Myocyte (in vitro differentiated cells): ENCODE results near the gene MYL11. TPM values are rescaled to one million over a fixed set of nuclear protein-coding genes. Genes with fewer than 3 reads are reported as not detected.

ENCODE experiments used
- DNase-seq: peaks from one replicate; pipeline ENCODE4 v3.0.0-alpha.2; 2012; ENCODE audit warnings: low read depth
- total RNA-seq: library from RNA; depleted of rRNA; stranded (reverse); fragments of >200 nt; gene quantifications from 2 replicates; pipeline ENCODE4 v1.2.3, GENCODE V29; 2014

The MYL11 gene
- total RNA-seq, 1 donor from 2014 or later = 6,226 TPM

DNA sequence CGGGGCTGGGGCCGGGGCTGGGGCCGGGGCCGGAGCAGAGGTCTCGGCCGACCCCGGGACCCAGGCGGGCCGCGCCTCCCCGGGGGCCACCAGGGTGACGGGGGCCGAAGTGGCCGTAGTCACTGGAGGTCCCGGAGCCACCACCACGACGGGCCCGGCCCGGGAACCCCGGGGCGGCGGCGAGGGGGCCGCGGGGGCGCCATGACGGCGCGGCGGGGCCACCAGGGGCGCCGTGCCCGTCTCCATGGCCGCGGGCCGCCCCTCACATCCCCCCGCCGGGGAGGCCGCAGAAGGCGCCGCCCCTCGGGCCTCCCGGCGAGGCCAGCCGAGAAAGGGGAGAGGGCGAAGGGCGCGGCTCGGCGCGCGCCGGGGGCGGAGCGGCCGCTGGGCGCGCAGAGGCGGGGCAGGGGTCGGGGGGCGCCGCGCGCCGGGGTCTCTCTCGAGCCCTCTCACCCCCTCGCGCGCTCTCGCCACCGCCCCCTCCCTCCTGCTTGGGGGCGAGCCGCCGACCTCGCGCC, 4.6 kb upstream of the MYL11 start:
- DNase-seq = no peak

DNA sequence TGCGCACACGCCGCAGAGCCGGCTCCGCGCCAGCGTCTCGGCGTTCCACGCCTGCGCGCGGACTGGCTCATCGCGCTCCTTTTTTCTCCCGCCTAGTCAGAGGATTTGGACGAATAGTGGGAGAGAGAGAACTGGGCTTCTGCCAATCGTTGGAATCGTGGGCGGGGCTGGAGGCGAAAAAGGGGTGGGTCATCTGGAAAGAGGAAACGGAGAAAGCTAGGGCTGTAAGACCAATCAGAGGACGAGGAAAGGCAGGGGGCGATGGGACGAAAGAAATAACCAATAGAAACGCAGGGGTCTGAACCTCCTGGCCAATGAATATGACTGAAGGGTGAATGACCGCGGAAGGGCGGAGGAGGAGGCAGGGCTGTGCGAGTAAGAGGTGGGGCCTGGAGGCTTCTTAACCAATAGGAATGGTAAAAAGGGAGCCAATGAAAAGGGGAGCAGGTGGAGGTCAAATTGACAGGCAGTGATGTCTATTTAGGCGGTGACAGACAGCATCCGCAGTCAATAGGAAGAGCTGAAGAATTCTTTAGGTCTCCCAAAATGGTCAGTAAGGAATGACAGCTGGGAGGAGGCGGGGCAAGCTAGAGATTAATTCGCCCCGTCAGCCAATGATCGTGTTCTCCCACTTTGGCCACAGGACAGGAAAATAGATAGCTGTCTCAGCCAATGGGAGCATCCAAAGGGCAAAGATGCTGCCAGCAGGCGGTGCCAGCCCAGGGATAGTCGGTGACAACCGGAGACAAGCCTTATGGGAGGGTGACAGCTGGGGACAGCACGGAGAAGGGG, 4.0 kb upstream of the MYL11 start, which contains the start of gene TBC1D10B:
Gene TBC1D10B (minus strand): TSS at position 39 of the 792 bp plus-strand sequence. CDS start 311 bp downstream, outside the sequence.
- DNase-seq = peak; percentile 100

DNA sequence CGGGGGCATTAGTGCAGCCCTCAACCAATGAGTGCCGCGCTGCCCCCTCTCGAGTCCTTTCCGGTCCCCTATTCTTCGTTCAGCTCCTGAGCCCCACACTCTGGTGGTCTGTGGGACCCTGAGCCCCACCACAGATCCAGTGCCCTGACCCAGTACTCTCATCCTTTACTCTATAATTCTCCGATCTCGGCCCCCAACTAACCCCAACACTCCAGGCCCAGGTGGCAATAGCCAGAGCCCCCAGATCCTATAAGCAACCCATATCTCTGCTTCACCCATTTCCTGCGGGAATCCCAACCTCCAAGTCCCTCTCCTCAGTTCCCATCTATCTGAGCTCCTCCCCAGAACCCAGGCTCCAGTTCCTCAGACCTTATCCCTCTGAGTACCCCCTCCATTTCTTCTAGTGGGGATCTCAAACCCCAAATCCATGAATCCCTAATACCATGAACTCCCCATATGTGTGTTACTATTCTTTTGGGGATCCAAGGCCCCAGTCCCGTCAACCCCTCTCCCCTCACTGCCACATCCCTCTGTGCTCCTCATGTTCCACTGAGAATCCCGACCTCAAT, 3.3 kb upstream of the MYL11 start:
- no peak for DNase-seq

DNA sequence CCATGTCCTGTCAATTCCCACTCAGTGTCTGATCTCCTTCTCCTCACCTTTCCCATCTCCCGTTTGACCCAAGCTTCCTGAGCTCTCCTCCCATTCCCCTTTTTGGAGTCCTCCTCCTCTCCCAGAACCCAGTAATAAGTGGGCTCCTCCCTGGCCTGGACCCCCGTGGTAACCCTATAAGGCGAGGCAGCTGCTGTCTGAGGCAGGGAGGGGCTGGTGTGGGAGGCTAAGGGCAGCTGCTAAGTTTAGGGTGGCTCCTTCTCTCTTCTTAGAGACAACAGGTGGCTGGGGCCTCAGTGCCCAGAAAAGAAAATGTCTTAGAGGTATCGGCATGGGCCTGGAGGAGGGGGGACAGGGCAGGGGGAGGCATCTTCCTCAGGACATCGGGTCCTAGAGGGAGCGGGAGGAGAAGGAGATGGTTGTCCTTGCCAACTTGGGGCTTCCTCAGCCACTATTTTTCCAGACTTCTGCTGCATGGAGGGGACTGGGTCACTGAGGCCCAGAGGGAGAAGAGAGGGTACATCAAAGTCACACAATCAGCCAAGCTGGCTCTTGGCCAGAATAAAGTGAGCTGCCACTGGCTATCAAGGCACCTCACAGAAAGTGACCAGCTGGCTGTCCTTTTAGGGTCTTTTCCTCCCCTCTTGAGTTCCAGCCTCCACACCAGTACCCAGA, 2.4 kb upstream of the MYL11 start:
- DNase-seq = peak; percentile 98

DNA sequence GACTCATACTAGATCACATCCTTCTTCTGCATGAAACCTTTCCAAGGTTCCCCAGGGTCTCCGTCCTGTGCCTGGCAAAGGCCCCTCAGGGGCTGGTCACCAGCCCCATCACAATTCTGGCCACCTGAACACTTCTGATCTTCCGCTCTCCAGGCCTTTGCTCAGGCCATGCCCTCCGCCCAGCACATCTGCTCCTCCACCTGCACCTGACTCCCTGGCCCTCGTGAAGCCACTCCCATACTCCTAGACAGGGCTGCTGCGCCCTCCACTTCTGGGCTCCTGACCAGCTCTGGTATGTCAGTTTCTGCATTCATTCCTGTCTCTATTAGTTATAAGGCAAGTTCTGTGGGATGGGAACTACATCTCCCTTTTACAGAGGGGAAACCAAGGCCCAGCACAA, 1.9 kb upstream of the MYL11 start:
- peak; percentile 61 for DNase-seq

DNA sequence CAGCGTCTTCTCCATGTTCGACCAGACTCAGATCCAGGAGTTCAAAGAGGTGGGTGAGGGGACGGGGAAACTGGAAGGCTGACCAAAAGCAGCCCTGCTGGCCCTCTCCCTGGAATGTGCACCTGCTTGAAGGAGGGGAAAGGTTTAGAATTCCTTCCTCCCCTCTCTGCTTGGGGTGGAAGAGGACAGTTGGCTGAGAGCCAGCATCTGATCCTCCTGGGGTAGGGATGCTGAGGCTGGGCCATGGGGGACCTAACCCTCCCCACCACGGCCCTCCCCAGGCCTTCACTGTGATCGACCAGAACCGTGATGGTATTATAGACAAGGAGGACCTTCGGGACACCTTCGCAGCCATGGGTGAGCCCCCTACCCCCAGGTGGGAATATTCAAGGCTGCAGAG, 1.3 kb downstream of the MYL11 start:
- peak; percentile 75 for DNase-seq

DNA sequence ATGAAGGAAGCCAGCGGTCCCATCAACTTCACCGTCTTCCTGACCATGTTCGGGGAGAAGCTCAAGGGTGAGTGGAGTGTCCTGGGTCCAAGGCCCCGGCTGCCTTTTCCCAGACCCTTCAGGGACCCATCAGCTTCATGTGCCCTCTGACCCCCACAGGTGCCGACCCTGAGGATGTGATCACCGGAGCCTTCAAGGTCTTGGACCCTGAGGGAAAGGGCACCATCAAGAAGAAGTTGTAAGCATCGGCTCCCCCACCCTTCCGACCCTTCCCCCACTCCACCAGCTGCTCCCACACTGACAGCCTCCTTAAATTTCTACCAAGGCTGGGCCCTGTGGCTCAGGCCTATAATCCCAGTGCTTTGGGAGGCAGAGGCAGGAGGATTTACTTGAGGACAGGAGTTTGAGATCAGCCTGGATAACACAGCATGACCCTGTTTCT, 1.9 kb downstream of the MYL11 start:
- peak; percentile 55 for DNase-seq

DNA sequence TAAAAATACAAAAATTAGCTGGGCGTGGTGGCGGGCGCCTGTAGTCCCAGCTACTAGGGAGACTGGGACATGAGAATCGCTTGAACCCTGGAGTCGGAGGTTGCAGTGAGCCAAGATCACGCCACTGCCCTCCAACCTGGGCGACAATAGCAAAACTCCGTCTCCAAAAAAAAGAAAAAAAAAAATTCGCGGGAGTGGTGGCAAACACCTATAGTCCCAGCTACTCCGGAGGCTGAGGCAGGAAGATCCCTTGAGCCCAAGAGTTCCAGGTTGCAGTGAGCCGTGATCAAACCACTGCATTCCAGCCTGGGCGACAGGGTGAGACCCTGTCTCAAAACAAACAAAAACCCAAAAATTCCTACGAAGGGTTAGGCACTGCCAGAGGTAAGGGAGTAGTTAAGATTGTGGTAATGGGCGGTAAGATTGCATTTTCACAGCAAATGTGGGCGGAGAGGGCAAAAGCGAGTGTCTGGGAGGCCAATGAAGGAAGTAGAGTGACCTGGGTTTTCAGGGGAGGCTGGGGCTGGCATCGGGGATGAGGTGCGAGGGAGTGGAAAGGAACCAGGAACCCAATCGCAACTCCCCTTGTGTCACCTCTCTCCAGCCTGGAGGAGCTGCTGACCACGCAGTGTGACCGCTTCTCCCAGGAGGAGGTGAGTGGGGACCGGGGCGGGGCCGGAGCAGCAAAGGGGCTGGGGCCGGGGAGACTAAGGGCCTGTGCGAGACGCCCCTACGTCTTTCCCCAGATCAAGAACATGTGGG, 2.6 kb downstream of the MYL11 start:
- no peak for DNase-seq

DNA sequence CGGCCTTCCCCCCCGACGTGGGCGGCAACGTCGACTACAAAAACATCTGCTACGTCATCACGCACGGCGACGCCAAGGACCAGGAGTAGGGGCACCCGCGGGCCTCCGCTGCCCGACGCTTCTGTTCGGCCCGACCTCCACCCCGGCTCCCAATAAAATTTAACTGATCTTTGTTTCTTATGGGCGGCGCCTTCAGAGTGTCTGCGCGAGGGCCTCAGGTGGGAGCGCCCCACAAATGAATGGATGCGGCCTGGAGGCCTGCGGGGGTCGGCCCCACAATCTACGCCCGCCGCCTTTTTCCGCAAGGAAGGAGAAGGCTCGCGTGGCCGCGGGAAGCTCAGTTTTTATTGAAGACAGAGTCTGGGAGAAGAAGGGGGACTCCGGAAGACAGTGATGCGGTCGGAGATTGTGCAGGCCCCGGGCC, 3.2 kb downstream of the MYL11 start:
- DNase-seq = peak; percentile 72

DNA sequence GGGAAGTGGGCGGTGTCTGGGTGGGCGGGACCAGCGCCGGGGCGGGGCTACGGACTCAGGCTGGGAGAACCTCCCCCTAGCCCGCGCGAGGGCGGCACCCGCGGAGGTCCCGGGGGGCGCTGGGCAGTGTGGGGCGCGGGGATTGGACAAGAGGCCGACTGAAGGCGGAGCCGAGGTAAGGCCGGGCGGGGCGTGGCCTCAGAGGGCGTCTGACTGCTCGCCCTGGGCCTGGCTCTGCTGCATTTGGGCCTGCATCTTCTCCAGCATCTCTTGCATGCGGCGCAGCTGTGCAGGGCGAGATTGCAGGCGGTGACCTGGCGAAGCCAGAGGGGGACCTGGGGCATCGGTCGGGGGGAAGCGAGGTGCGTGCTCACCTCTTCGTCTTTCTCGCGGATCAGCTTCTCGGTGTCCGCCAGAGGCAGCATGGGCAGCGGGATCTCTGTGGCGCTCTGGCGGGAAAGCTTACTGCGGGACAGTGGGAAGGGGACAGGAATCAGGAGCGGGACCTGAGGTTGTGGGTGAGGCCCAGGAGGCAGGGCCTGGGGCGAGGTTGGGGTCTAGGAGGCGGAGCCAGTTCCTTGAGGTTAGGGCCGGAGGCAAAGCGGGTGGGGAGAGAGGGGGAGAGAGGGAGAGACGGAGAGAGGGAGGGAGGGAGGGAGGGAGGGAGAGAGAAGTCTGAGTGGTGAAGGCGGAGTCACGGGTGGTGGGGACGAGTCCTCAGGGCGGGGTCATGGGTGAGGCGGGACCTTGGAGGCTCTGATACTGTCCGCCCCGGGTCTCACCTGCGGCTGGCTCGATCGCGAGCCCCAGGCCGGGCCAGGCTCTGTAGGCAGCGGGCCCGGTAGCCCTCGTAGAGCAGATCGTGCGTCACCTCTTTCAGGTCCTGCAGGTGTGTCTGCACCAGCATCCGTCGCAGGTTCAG, 3.9 kb downstream of the MYL11 start:
- peak; percentile 95 for DNase-seq

DNA sequence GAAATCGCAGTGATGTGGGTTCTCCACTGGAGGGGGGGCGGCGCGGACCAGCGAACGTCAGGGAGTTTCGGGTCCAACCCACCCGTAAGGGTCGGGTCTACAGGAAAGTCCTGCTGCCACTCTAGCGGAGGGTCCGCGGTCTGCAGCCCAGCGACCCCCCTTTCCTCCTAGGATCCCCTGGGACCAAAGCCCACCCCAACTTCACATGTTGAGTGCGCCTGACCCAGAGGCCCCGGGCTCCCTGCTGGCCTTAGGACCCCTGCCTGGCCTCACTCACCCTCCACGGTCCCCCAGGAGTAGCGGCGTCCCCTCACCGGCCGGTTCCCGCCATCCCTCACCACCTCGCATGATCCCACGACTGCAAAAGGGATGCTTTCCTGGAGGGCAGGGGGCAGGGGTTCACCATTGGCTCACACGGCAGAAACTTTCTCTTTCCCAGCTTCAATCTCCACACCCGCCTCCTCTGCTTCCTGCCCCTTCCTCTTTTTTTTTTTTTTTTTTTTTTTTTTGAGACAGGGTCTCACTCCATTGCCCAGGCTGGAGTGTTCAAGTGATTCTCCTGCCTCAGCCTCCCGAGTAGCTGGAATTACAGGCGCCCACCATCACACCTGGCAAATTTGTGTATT, 4.7 kb downstream of the MYL11 start:
- peak; percentile 44 for DNase-seq

DNA sequence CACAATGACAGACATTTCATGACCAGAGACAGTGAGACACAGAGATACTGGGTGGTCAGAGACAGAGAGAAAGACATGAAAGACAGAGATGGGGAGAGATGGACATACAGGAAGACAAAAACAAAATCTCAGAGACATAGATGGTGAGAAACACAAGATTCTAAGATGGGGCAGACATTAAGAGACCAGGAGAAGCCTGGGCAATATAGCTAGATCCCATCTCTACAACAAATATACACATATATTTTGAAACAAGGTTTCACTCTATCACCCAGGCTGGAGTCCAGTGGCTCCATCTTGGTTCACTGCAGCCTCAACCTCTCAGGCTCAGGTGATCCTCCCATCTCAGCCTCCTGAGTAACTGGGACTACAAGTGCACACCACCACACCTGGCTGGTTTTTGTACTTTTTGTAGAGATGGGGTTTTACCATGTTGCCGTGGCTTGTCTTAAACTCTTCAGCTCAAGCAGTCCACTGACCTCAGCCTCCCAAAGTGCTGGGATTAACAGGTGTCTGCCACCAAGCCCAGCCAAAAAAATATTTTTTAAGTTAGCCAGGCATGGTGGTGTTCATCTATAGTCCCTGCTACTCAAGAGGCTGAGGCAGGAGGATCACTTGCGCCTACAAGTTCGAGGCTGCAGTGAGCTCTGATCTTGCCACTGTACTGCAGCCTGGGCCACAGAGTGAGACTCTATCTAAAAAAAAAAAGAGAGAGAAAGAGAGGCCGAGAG, 5.6 kb downstream of the MYL11 start:
- DNase-seq = peak; percentile 47

DNA sequence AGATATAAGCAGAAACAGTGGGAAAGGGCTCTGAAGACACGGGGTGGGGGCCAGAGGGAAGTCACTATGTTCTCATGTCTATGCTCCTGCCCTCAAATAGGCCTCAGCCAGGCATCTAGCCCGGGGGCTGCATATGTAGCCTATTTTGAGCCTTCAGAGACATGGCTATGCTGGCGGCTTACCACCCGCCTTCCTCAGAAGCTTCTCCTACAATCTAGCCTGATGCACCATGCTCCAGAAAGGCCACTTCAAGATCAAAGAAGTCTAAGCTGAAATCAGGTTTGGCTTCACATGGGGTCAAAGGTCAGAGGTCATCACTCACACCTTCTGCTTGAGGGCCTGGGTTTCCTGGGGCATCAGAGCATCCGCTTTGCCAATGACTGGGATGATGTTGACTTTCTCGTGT, 6.2 kb downstream of the MYL11 start:
- DNase-seq = peak; percentile 71

DNA sequence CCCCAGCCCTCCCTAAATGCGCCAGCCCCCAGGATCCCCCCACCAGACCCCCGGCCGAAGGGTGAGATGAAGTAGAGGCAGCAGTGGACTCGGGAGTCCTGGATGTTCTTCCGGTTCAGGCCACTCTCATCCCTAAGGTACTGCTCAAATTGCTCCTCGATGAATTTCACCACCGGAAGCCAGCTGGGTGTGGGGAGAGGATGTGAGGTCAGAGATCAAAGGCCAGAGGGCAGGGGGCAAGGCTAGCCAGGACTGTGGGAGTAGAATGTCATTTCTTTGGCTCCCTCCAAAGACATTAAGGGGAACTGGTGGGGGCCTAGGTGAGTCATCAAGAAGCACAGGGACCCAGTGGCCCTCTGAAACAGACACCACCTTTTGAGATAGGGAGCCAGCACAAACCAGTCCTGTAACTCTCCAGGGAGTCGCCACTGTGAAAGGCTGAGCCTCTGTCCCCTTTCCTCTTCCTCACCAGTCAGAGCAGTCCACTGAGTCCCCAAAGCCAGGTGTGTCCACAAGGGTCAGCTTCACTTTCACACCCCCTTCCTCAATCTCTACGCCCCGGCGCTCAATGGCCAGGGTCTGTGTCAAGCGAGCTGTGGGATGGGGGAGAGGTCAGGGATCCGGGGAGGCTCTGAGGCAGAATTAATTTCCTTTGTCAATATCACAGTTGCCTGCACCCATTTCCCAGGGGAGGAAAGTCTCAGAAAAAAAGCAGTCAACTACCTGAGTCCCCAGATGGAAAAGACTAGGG, 6.9 kb downstream of the MYL11 start:
- DNase-seq = peak; percentile 59

DNA sequence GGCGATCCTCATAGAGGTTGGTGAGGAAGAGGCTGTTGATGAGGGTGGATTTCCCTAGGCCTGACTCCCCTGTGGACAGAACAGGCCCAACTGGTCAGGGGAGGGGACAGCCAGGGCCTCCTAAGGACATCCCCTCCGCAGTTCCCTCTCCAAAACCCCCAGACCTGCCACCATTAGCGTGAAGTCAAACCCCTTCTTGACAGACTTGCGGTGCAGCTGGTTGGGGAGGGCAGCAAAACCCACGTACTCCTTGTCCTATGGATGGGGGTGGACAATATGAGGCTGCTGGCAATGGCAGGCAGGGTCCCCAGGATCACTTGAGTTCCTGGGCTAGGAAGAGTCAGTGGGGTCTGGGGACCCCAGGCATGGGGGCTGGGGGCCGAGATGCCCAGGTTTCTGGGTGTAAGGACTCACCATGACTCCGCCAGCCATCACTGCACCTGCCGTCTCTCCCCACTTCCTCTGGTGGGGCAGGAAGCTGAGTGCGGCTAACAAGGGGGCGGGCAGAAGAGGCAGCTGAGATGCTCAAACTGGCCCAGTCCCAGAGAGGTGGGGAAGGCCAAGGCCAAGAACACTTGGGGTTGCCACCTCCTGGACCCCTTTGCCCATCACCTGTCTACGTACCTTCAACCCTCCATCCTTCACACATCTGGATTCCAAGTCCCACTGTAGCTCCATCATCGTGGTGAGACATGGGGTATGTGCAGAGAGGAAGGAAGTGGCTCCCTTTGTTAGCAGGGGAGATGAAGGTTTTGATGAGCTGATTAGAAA, 7.7 kb downstream of the MYL11 start, which contains the start of gene SEPTIN1:
Gene SEPTIN1 (minus strand): TSS at position 451 of the 771 bp plus-strand sequence. CDS start 19 bp downstream, at position 432.
- DNase-seq = peak; percentile 44

DNA sequence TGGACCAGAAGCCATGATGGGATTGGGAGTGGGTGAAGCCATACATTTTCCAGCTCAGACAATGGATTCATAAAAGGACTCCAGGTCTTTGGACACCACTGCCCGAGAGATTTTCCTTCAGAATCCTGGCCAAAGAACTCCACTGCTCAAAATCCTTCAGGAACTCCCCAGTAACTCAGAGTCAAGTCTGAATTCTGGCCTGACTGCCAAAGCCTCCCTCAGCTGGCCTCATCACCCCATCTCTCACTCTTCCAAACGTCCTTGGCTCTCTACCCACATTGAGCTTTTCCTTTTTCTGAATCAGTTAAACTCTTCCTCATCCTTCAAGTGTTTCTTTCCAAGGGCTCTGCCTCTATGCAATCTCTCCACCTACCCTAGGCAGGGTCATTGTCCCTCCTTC, 8.9 kb downstream of the MYL11 start:
- DNase-seq = no peak

DNA sequence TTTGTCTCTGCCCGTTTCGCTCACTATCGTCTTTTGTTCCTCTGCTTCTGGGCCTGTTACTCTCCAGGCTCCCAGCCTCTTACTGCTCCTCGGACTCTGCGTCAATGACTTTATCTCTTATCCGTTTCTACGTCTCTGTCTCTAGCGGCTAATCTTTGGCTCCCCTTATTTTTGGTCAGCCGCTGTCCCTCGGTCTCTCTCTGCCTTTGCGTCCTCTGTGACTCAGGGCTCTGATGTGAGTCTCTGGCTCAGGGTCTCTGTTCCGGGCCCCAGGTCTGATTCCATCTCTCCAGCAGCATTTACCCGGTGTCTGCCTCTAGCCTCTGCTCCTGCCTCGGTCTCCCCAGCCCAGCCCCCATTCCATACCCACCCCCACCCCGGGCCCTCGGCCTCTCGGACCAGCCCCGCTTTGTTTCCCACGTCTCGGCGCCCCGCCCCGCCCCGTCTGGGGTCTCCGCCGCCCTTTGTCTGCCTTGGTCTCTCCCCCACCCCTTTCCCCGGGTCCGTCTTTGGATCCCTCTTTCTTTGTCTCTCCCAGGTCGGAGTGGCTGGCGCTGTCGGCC, 20.1 kb downstream of the MYL11 start:
- DNase-seq = peak; percentile 40
